ENCODE measurements around the gene ABI3BP.
"Not testable (repeated sequence)": the region's sequence is repeated elsewhere in the genome, so short reads cannot be mapped to it uniquely, and the experiment has no call there.

DNA sequence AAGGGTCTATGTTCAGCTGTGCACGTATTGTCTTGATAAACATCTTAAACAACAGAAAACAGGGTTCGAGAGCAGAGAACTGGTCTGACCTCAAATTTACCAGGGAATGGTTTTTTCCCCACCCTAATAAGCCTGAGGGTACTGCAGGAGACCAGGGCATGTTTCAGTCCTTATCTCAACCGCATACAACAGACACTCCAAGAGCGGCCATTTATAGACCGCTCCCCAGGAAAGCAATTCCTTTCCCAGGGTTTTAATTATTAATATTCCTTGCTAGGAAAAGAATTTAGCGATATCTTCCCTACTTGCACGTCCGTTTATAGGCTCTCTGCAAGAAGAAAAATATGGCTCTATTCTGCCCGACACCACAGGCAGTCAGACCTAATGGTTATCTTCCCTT is 19.1 kb upstream of the ABI3BP start:
- TF ChIP-seq, protein P1, sequence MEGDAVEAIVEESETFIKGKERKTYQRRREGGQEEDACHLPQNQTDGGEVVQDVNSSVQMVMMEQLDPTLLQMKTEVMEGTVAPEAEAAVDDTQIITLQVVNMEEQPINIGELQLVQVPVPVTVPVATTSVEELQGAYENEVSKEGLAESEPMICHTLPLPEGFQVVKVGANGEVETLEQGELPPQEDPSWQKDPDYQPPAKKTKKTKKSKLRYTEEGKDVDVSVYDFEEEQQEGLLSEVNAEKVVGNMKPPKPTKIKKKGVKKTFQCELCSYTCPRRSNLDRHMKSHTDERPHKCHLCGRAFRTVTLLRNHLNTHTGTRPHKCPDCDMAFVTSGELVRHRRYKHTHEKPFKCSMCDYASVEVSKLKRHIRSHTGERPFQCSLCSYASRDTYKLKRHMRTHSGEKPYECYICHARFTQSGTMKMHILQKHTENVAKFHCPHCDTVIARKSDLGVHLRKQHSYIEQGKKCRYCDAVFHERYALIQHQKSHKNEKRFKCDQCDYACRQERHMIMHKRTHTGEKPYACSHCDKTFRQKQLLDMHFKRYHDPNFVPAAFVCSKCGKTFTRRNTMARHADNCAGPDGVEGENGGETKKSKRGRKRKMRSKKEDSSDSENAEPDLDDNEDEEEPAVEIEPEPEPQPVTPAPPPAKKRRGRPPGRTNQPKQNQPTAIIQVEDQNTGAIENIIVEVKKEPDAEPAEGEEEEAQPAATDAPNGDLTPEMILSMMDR (IDR thresholded peaks at IDR 0.05) = not testable (repeated sequence)
- TF ChIP-seq POLR2A (IDR thresholded peaks at IDR 0.05) = not testable (repeated sequence)
